GM23338 (cell line): ENCODE data around the gene RPL3.

Source experiments
- CREB1 ChIP-seq: fragments of 250-450 bp; sonication (Bioruptor Pico); IDR thresholded peaks from 2 replicates; pipeline ENCODE4 v1.5.0; 2020; ENCODE audit warnings: low read depth, mild to moderate bottlenecking, moderate library complexity
- EZH2 ChIP-seq: fragments of 200-600 bp; sonication (generic); IDR thresholded peaks from one replicate; pipeline ENCODE4 v1.8.0; 2017; ENCODE audit warnings: antibody characterized with exemption, mild to moderate bottlenecking, low read depth; ENCODE audit not compliant: unreplicated experiment
- EZH2phosphoT487 ChIP-seq: fragments of 200-600 bp; sonication (generic); IDR thresholded peaks from one replicate; pipeline ENCODE4 v1.8.1; 2018; ENCODE audit warnings: antibody characterized with exemption; ENCODE audit not compliant: unreplicated experiment
- JUNB ChIP-seq: IDR thresholded peaks from one replicate; pipeline ENCODE4 v1.6.1; 2016; ENCODE audit warnings: antibody characterized with exemption; ENCODE audit not compliant: unreplicated experiment
- NANOG ChIP-seq: IDR thresholded peaks from 2 replicates; pipeline ENCODE4 v1.6.1; 2016; ENCODE audit warnings: antibody characterized with exemption, borderline replicate concordance
- POLR2AphosphoS5 ChIP-seq: IDR thresholded peaks from 2 replicates; pipeline ENCODE4 v1.6.1; 2016; ENCODE audit warnings: antibody characterized with exemption, low read depth
- STAT1 ChIP-seq: IDR thresholded peaks from one replicate; pipeline ENCODE4 v1.6.1; 2016; ENCODE audit warnings: antibody characterized with exemption; ENCODE audit not compliant: unreplicated experiment
- ZNF114 ChIP-seq: fragments of 250-450 bp; sonication (Bioruptor Pico); IDR thresholded peaks from 2 replicates; pipeline ENCODE4 v1.5.0; 2020; ENCODE audit warnings: mild to moderate bottlenecking, moderate library complexity
- TF ChIP-seq, protein P1 (sequence below), 2 experiments: fragments of 200-600 bp in 1 of 2; sonication (generic) in 1 of 2; conservative IDR thresholded peaks; 2 replicates each; pipeline versions ENCODE4 v1.5.1 to v1.6.1; 2016 to 2017; ENCODE audit warnings: antibody characterized with exemption in 2 of 2, low read depth in 2 of 2, mild to moderate bottlenecking in 2 of 2, moderate library complexity in 1 of 2
- TF ChIP-seq, protein P2 (sequence below): IDR thresholded peaks from 2 replicates; pipeline ENCODE4 v1.6.1; 2016; ENCODE audit warnings: antibody characterized with exemption
- TF ChIP-seq, protein P3 (sequence below): IDR thresholded peaks from one replicate; pipeline ENCODE4 v1.6.1; 2018; ENCODE audit warnings: antibody characterized with exemption; ENCODE audit not compliant: unreplicated experiment

DNA sequence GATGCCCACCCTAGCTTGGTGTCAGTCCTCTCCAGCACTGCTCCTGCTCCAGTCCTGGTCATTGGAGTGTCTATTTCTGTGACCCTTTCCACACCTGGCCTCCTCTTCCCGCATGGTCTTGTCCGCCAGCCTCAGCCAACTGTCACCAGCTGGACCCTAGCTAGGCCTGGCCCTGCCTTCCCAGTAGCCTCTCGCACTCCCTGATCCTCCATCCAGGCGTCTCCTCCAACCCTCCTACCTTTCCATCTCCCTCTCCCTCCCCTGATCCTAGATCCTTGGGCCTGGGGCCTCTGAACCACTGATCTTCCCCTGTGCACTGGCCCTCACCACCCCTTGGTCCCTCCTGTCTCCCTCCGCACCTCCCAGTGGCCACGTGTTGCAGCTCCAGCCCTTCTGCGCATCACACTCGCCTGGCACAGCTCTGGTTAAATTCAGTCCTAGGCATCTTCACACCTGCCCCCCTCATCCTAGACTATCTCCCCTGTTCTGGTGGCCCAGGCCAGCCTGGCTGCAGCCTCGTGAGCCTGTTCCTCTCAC is 40.3 kb upstream of the RPL3 start:
- TF ChIP-seq, protein P1, sequence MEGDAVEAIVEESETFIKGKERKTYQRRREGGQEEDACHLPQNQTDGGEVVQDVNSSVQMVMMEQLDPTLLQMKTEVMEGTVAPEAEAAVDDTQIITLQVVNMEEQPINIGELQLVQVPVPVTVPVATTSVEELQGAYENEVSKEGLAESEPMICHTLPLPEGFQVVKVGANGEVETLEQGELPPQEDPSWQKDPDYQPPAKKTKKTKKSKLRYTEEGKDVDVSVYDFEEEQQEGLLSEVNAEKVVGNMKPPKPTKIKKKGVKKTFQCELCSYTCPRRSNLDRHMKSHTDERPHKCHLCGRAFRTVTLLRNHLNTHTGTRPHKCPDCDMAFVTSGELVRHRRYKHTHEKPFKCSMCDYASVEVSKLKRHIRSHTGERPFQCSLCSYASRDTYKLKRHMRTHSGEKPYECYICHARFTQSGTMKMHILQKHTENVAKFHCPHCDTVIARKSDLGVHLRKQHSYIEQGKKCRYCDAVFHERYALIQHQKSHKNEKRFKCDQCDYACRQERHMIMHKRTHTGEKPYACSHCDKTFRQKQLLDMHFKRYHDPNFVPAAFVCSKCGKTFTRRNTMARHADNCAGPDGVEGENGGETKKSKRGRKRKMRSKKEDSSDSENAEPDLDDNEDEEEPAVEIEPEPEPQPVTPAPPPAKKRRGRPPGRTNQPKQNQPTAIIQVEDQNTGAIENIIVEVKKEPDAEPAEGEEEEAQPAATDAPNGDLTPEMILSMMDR (conservative IDR thresholded peaks at IDR 0.05; ENCODE audit: low read depth in 2 of 2): no peak
- TF ChIP-seq POLR2AphosphoS5: no peak
- TF ChIP-seq, protein P2, sequence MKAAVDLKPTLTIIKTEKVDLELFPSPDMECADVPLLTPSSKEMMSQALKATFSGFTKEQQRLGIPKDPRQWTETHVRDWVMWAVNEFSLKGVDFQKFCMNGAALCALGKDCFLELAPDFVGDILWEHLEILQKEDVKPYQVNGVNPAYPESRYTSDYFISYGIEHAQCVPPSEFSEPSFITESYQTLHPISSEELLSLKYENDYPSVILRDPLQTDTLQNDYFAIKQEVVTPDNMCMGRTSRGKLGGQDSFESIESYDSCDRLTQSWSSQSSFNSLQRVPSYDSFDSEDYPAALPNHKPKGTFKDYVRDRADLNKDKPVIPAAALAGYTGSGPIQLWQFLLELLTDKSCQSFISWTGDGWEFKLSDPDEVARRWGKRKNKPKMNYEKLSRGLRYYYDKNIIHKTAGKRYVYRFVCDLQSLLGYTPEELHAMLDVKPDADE: no peak
- TF ChIP-seq EZH2: no peak
- no peak for TF ChIP-seq EZH2phosphoT487
- TF ChIP-seq NANOG: no peak
- TF ChIP-seq STAT1: no peak
- TF ChIP-seq, protein P3, sequence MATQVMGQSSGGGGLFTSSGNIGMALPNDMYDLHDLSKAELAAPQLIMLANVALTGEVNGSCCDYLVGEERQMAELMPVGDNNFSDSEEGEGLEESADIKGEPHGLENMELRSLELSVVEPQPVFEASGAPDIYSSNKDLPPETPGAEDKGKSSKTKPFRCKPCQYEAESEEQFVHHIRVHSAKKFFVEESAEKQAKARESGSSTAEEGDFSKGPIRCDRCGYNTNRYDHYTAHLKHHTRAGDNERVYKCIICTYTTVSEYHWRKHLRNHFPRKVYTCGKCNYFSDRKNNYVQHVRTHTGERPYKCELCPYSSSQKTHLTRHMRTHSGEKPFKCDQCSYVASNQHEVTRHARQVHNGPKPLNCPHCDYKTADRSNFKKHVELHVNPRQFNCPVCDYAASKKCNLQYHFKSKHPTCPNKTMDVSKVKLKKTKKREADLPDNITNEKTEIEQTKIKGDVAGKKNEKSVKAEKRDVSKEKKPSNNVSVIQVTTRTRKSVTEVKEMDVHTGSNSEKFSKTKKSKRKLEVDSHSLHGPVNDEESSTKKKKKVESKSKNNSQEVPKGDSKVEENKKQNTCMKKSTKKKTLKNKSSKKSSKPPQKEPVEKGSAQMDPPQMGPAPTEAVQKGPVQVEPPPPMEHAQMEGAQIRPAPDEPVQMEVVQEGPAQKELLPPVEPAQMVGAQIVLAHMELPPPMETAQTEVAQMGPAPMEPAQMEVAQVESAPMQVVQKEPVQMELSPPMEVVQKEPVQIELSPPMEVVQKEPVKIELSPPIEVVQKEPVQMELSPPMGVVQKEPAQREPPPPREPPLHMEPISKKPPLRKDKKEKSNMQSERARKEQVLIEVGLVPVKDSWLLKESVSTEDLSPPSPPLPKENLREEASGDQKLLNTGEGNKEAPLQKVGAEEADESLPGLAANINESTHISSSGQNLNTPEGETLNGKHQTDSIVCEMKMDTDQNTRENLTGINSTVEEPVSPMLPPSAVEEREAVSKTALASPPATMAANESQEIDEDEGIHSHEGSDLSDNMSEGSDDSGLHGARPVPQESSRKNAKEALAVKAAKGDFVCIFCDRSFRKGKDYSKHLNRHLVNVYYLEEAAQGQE: no peak
- TF ChIP-seq CREB1 (CRISPR knock-in tag): no peak
- TF ChIP-seq JUNB: no peak
- no peak for TF ChIP-seq ZNF114
